Erythroblast (primary cell): ENCODE results near the gene FAM107A.

Experiments used
- GATA1 ChIP-seq: IDR thresholded peaks from 2 replicates; pipeline ENCODE4 v1.6.1; 2011; ENCODE audit warnings: low read depth, mild to moderate bottlenecking, control low read depth, low read length, moderate library complexity
- POLR2A ChIP-seq: IDR thresholded peaks from 2 replicates; pipeline ENCODE4 v1.6.1; 2011; ENCODE audit warnings: mild to moderate bottlenecking, low read length

- no peak for TF ChIP-seq POLR2A
- no peak for TF ChIP-seq GATA1
Observed at GRCh38 chr3:58551636-58552180, 25.5 kb downstream of the FAM107A start.
